HEK293 (cell line): ENCODE measurements around the gene QSER1.

Experiments used
- BCL11B ChIP-seq: fragments of 450-650 bp; formaldehyde crosslinking; IDR thresholded peaks from 2 replicates; pipeline ENCODE4 v1.5.1; 2016; ENCODE audit warnings: low read depth, missing biosample characterization, missing genetic modification characterization
- HOXD13 ChIP-seq: sonication (generic); formaldehyde crosslinking; IDR thresholded peaks from 2 replicates; pipeline ENCODE4 v1.8.0; 2022; ENCODE audit warnings: missing genetic modification reagents, borderline replicate concordance
- IKZF3 ChIP-seq: fragments of 450-650 bp; IDR thresholded peaks from 2 replicates; pipeline ENCODE4 v1.5.0; 2018; ENCODE audit warnings: missing biosample characterization, mild to moderate bottlenecking, missing genetic modification characterization, moderate library complexity
- INSM2 ChIP-seq: fragments of 450-650 bp; formaldehyde crosslinking; IDR thresholded peaks from 2 replicates; pipeline ENCODE4 v1.5.1; 2016; ENCODE audit warnings: missing biosample characterization, missing genetic modification characterization
- KLF16 ChIP-seq: fragments of 450-650 bp; formaldehyde crosslinking; IDR thresholded peaks from 2 replicates; pipeline ENCODE4 v1.5.1; 2017; ENCODE audit warnings: missing biosample characterization, missing genetic modification characterization
- KLF17 ChIP-seq: fragments of 450-650 bp; formaldehyde crosslinking; IDR thresholded peaks from 2 replicates; pipeline ENCODE4 v1.5.1; 2016; ENCODE audit warnings: missing biosample characterization, missing genetic modification characterization
- KLF8 ChIP-seq: fragments of 450-650 bp; formaldehyde crosslinking; IDR thresholded peaks from 2 replicates; pipeline ENCODE4 v1.5.1; 2016; ENCODE audit warnings: missing biosample characterization, missing genetic modification characterization
- KLF9 ChIP-seq: fragments of 450-650 bp; formaldehyde crosslinking; IDR thresholded peaks from 2 replicates; pipeline ENCODE4 v1.5.1; 2016; ENCODE audit warnings: missing biosample characterization, missing genetic modification characterization, low read depth
- PRDM1 ChIP-seq: fragments of 450-650 bp; formaldehyde crosslinking; IDR thresholded peaks from 2 replicates; pipeline ENCODE4; 2016; ENCODE audit warnings: missing biosample characterization, missing genetic modification characterization
- SALL2 ChIP-seq: fragments of 450-650 bp; formaldehyde crosslinking; IDR thresholded peaks from 2 replicates; pipeline ENCODE4 v1.5.0; 2017; ENCODE audit warnings: missing biosample characterization, mild to moderate bottlenecking, missing genetic modification characterization, borderline replicate concordance
- SCRT1 ChIP-seq: fragments of 450-650 bp; formaldehyde crosslinking; IDR thresholded peaks from 2 replicates; pipeline ENCODE4 v1.5.1; 2016; ENCODE audit warnings: missing biosample characterization, missing genetic modification characterization, borderline replicate concordance
- SP2 ChIP-seq: fragments of 450-650 bp; formaldehyde crosslinking; IDR thresholded peaks from 2 replicates; pipeline ENCODE4 v1.5.1; 2016; ENCODE audit warnings: missing biosample characterization, missing genetic modification characterization
- ZBTB1 ChIP-seq: fragments of 450-650 bp; formaldehyde crosslinking; IDR thresholded peaks from 2 replicates; pipeline ENCODE4 v1.5.1; 2016; ENCODE audit warnings: missing biosample characterization, missing genetic modification characterization
- ZFP3 ChIP-seq: fragments of 450-650 bp; formaldehyde crosslinking; IDR thresholded peaks from 2 replicates; pipeline ENCODE4 v1.5.1; 2016; ENCODE audit warnings: low read depth, missing biosample characterization, missing genetic modification characterization
- ZFP69B ChIP-seq: fragments of 450-650 bp; formaldehyde crosslinking; IDR thresholded peaks from 2 replicates; pipeline ENCODE4 v1.5.1; 2016; ENCODE audit warnings: missing biosample characterization, missing genetic modification characterization
- ZNF211 ChIP-seq: fragments of 450-650 bp; formaldehyde crosslinking; IDR thresholded peaks from 2 replicates; pipeline ENCODE4 v1.5.1; 2016; ENCODE audit warnings: low read depth, missing biosample characterization, missing genetic modification characterization
- ZNF24 ChIP-seq: fragments of 450-650 bp; formaldehyde crosslinking; IDR thresholded peaks from 2 replicates; pipeline ENCODE4 v1.5.1; 2016; ENCODE audit warnings: missing biosample characterization, missing genetic modification characterization
- ZNF248 ChIP-seq: fragments of 450-650 bp; formaldehyde crosslinking; IDR thresholded peaks from 2 replicates; pipeline ENCODE4 v1.5.1; 2017; ENCODE audit warnings: missing biosample characterization, missing genetic modification characterization
- ZNF302 ChIP-seq: fragments of 450-650 bp; formaldehyde crosslinking; IDR thresholded peaks from 2 replicates; pipeline ENCODE4 v1.5.1; 2016; ENCODE audit warnings: missing biosample characterization, missing genetic modification characterization, low read depth
- ZNF488 ChIP-seq: fragments of 450-650 bp; formaldehyde crosslinking; IDR thresholded peaks from 2 replicates; pipeline ENCODE4 v1.5.1; 2016; ENCODE audit warnings: missing biosample characterization, missing genetic modification characterization
- ZNF510 ChIP-seq: fragments of 450-650 bp; formaldehyde crosslinking; IDR thresholded peaks from 2 replicates; pipeline ENCODE4 v1.5.1; 2018; ENCODE audit warnings: mild to moderate bottlenecking, missing genetic modification characterization, missing biosample characterization; ENCODE audit not compliant: insufficient replicate concordance
- ZNF548 ChIP-seq: fragments of 450-650 bp; formaldehyde crosslinking; IDR thresholded peaks from 2 replicates; pipeline ENCODE4 v1.5.1; 2016; ENCODE audit warnings: missing biosample characterization, missing genetic modification characterization
- ZNF555 ChIP-seq: fragments of 450-650 bp; formaldehyde crosslinking; conservative IDR thresholded peaks from 2 replicates; pipeline ENCODE4 v1.5.1; 2017; ENCODE audit warnings: missing biosample characterization, mild to moderate bottlenecking, missing genetic modification characterization, inconsistent platforms
- ZNF596 ChIP-seq: fragments of 450-650 bp; IDR thresholded peaks from 2 replicates; pipeline ENCODE4 v1.5.0; 2018; ENCODE audit warnings: missing biosample characterization, mild to moderate bottlenecking, missing genetic modification characterization, moderate library complexity
- ZNF621 ChIP-seq: fragments of 450-650 bp; formaldehyde crosslinking; IDR thresholded peaks from 2 replicates; pipeline ENCODE4 v1.5.1; 2017; ENCODE audit warnings: missing biosample characterization, missing genetic modification characterization
- ZNF701 ChIP-seq: fragments of 450-650 bp; formaldehyde crosslinking; IDR thresholded peaks from 2 replicates; pipeline ENCODE4 v1.5.1; 2016; ENCODE audit warnings: missing biosample characterization, missing genetic modification characterization
- ZNF707 ChIP-seq: fragments of 450-650 bp; formaldehyde crosslinking; IDR thresholded peaks from 2 replicates; pipeline ENCODE4 v1.5.1; 2016; ENCODE audit warnings: missing biosample characterization, missing genetic modification characterization
- TF ChIP-seq, protein P1 (sequence below): fragments of 450-650 bp; formaldehyde crosslinking; IDR thresholded peaks from 2 replicates; pipeline ENCODE4 v1.5.1; 2017; ENCODE audit warnings: missing biosample characterization, missing genetic modification characterization
- TF ChIP-seq, protein P2 (sequence below): fragments of 450-650 bp; formaldehyde crosslinking; IDR thresholded peaks from 2 replicates; pipeline ENCODE4 v1.5.1; 2017; ENCODE audit warnings: missing biosample characterization, missing genetic modification characterization
- TF ChIP-seq, protein P3 (sequence below): fragments of 450-650 bp; formaldehyde crosslinking; IDR thresholded peaks from 2 replicates; pipeline ENCODE4 v1.5.1; 2016; ENCODE audit warnings: missing biosample characterization, missing genetic modification characterization

The QSER1 gene

DNA sequence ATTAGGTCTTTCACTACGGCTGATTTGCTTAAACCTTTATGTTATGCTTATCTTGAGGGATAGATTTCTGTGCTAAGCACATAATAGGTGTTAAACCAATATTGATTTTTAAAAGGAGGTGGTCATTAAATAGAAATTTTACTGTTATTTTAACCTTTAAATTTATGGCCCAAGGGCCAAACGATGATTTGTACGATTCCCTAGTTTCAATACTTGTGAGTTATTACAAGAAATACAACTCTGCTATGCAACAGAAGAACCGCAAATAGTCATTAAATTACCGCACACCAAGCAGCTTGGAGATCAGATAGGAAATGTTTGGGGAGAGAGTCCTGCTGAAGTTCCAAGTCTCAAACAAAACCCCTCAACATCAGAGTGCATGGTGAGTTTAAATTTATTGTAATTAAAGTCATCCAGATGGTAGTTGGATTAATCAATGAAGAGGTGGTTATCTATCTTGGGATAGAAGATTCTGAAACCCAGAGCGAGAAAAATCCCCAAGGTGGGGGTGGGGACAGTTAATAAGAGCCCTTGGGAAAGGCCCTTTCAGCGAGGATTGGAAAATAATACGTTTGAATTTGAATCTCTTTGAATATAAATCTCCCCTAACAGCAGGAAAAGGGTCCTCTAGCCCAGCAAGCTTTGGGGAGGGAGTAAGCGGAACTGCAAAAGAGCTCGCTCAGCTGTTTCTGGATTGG lies 805 bp upstream of the QSER1 start (continued):
- TF ChIP-seq KLF17 (tag by site-specific recombination) = no peak; the same call in 1 of the 2 replicates
- no peak for TF ChIP-seq PRDM1
- TF ChIP-seq ZNF488 = peak; percentile 90
- no peak for TF ChIP-seq HOXD13
- TF ChIP-seq ZNF248 (tag by site-specific recombination) = no peak
- TF ChIP-seq, protein P1, sequence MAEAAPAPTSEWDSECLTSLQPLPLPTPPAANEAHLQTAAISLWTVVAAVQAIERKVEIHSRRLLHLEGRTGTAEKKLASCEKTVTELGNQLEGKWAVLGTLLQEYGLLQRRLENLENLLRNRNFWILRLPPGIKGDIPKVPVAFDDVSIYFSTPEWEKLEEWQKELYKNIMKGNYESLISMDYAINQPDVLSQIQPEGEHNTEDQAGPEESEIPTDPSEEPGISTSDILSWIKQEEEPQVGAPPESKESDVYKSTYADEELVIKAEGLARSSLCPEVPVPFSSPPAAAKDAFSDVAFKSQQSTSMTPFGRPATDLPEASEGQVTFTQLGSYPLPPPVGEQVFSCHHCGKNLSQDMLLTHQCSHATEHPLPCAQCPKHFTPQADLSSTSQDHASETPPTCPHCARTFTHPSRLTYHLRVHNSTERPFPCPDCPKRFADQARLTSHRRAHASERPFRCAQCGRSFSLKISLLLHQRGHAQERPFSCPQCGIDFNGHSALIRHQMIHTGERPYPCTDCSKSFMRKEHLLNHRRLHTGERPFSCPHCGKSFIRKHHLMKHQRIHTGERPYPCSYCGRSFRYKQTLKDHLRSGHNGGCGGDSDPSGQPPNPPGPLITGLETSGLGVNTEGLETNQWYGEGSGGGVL (tag by site-specific recombination) = peak; percentile 13; the same call in 1 of the 2 replicates
- TF ChIP-seq, protein P2, sequence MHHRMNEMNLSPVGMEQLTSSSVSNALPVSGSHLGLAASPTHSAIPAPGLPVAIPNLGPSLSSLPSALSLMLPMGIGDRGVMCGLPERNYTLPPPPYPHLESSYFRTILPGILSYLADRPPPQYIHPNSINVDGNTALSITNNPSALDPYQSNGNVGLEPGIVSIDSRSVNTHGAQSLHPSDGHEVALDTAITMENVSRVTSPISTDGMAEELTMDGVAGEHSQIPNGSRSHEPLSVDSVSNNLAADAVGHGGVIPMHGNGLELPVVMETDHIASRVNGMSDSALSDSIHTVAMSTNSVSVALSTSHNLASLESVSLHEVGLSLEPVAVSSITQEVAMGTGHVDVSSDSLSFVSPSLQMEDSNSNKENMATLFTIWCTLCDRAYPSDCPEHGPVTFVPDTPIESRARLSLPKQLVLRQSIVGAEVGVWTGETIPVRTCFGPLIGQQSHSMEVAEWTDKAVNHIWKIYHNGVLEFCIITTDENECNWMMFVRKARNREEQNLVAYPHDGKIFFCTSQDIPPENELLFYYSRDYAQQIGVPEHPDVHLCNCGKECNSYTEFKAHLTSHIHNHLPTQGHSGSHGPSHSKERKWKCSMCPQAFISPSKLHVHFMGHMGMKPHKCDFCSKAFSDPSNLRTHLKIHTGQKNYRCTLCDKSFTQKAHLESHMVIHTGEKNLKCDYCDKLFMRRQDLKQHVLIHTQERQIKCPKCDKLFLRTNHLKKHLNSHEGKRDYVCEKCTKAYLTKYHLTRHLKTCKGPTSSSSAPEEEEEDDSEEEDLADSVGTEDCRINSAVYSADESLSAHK (tag by site-specific recombination) = peak; percentile 94
- TF ChIP-seq ZNF707 (tag by site-specific recombination) = no peak
- TF ChIP-seq ZNF211 = no peak
- 0 out of 2 replicates have a peak, but pooled peaks have one; percentile 56 for TF ChIP-seq ZNF596
- TF ChIP-seq KLF16 (tag by site-specific recombination) = peak; percentile 90
- peak; percentile 92 for TF ChIP-seq BCL11B (tag by site-specific recombination)
- TF ChIP-seq IKZF3 = peak; percentile 95
- TF ChIP-seq INSM2 (tag by site-specific recombination) = peak; percentile 90
- no peak for TF ChIP-seq ZNF555 (tag by site-specific recombination)
- no peak for TF ChIP-seq ZNF621 (tag by site-specific recombination)
- TF ChIP-seq ZNF548 = no peak
- TF ChIP-seq, protein P3, sequence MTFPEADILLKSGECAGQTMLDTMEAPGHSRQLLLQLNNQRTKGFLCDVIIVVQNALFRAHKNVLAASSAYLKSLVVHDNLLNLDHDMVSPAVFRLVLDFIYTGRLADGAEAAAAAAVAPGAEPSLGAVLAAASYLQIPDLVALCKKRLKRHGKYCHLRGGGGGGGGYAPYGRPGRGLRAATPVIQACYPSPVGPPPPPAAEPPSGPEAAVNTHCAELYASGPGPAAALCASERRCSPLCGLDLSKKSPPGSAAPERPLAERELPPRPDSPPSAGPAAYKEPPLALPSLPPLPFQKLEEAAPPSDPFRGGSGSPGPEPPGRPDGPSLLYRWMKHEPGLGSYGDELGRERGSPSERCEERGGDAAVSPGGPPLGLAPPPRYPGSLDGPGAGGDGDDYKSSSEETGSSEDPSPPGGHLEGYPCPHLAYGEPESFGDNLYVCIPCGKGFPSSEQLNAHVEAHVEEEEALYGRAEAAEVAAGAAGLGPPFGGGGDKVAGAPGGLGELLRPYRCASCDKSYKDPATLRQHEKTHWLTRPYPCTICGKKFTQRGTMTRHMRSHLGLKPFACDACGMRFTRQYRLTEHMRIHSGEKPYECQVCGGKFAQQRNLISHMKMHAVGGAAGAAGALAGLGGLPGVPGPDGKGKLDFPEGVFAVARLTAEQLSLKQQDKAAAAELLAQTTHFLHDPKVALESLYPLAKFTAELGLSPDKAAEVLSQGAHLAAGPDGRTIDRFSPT (tag by site-specific recombination) = peak; percentile 87
- TF ChIP-seq SALL2 (tag by site-specific recombination) = no peak
- peak; percentile 89 for TF ChIP-seq ZBTB1 (tag by site-specific recombination)
- no peak for TF ChIP-seq ZNF510 (tag by site-specific recombination)
- no peak for TF ChIP-seq ZFP3
- no peak for TF ChIP-seq ZNF701 (tag by site-specific recombination)
- peak; percentile 34; the same call in 1 of the 2 replicates for TF ChIP-seq KLF9 (tag by site-specific recombination)
- peak; percentile 70 for TF ChIP-seq KLF8 (tag by site-specific recombination)
- TF ChIP-seq ZNF24 (tag by site-specific recombination) = peak; percentile 72; the same call in 1 of the 2 replicates
- TF ChIP-seq SCRT1 = no peak
- TF ChIP-seq ZNF302 (tag by site-specific recombination) = no peak
- TF ChIP-seq SP2 (tag by site-specific recombination) = no peak; the same call in 1 of the 2 replicates
- peak; percentile 48; the same call in 1 of the 2 replicates for TF ChIP-seq ZFP69B
